GM13977 (cell line): Measurements from ENCODE around the gene PCDHA13.

ENCODE experiments used
- DNase-seq: peaks from one replicate; pipeline ENCODE4 v3.0.0; 2012; ENCODE audit warnings: low spot score
- CTCF ChIP-seq: IDR thresholded peaks from 2 replicates; pipeline ENCODE4 v1.5.1; 2012; ENCODE audit warnings: mild to moderate bottlenecking, control low read depth; ENCODE audit not compliant: insufficient read depth; ENCODE audit errors: extremely low read depth, missing control alignments
- in situ Hi-C: fragments of 300-500 bp; cut with MboI; formaldehyde crosslinking; loops from one replicate; pipeline ENCODE4 v1.12.0; 2022; ENCODE audit warnings: low sequenced_read_pairs, low pct_unique_long_range_greater_than_20kb, mixed read lengths, inconsistent platforms; ENCODE audit not compliant: unreplicated experiment

PCDHA13 gene

DNA sequence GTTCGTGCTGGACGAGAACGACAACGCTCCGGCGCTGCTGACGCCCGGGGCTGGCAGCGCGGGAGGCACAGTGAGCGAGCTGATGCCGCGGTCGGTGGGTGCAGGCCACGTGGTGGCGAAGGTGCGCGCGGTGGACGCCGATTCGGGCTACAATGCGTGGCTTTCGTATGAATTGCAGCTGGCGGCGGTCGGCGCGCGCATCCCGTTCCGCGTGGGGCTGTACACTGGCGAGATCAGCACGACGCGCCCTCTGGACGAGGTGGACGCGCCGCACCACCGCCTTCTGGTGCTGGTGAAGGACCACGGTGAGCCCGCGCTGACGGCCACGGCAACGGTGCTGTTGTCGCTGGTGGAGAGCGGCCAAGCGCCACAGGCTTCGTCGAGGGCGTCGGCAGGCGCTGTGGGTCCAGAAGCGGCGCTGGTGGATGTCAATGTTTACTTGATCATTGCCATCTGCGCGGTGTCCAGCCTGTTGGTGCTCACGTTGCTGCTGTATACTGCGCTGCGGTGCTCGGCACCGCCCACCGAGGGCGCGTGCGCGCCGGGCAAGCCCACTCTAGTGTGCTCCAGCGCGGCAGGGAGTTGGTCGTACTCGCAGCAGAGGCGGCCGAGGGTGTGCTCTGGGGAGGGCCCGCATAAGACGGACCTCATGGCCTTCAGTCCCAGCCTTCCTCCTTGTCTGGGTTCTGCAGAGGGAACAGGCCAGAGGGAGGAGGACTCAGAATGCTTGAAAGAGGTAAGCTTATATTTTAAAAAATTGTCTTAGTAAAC is 2.2 kb downstream of the PCDHA13 start:
- DNase-seq = peak; percentile 5
- in situ Hi-C loops = no loop called here
- TF ChIP-seq CTCF = no peak

DNA sequence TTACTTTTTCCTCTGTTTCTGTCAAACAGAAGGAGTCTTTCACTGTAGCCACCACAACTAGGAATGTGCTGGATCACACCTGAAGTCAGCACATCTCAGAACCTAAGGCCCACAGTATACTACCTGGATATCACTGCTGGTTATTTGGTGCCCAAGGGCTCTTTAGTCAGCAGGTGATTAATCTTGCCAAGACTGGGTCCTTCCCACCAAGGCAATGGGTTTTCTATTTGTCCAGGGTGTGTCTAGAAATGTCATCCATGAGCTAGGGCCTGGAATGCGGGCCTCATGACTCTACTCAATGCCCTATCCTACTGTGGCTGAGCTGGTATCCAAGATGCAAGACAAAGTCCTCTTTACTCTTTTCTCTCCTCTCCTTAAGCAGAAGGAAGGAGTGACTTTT is 34.4 kb downstream of the PCDHA13 start:
- no peak for TF ChIP-seq CTCF
- in situ Hi-C loops = no loop called here
- DNase-seq = no peak

DNA sequence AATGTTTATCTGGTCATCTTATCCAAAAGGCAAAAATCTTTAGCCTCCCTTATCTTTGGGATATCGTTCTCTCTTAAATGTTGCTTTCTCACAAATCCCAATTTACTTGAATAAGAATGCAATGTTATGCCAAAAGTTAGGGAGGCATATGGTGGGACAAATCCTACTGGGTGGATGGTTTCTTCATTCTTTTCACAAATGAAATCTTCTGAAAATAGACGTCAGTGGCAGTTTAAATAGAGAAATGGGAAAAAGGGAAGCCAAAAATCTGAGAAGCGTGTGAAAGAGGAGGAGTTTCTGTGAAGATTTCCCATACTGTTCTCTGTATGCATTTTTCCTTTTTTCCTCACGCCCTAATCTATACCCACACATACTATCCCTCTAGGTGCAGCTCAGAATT is 41.7 kb downstream of the PCDHA13 start:
- no peak for DNase-seq
- in situ Hi-C loops = no loop called here

DNA sequence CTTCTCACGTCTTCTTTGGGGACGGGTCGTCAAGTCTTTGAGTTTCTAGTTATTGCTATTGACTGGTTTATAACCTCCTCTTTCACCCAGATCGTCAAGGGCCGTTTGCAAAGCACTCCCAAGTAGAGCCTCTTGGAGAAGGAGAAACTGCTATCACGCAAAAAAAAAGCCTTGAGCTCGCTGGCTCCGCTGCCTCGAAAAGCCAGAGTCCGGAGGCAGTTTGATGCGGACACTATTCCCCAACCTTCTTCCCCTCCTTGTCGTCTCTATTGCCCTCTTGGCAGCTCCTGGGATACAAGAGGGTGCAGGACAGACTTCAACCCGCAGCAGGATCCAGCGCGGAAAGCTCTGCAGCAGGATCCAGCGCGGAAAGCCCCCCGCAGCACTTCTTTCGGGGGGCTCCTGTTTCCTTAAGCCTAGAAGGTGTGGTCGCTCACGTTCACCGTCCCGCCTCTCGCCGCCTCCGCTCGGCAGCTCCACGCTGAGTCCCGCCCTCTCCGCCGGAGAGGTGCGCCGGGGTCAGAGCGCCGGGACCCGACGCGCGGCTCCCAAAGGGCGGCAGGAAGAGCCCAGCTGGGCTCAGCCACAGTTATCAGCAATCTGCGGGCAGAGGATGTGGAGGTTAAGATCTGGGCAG is 44.0 kb downstream of the PCDHA13 start, which contains the start of gene PCDHAC1:
TSS of gene PCDHAC1 (plus strand) at position 494 of the 637 bp plus-strand sequence. CDS start 594 bp downstream, outside the sequence.
- in situ Hi-C loops = no loop called here
- no peak for TF ChIP-seq CTCF
- no peak for DNase-seq

More for the DNA sequence above, 41.7 kb downstream of the PCDHA13 start:
- no peak for TF ChIP-seq CTCF

GRCh38 chr5:140926443-140927227 is 44.7 kb downstream of the PCDHA13 start:
- no peak for TF ChIP-seq CTCF
- no peak for DNase-seq
- in situ Hi-C loops = no loop called here

DNA sequence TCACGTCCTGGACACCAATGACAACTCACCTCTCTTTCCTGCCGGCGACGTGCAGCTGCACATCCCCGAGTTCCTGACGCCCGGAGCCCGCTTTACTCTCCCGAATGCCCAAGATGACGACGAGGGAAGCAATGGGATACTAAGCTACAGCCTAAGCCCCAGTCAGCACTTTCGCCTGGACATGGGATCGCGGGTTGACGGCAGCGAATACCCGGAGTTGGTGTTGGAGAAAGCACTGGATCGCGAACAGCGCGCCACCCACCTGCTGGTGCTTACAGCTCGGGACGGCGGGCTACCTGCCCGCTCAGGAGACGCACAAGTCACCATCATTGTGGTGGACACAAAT is 45.3 kb downstream of the PCDHA13 start:
- in situ Hi-C loops = no loop called here
- TF ChIP-seq CTCF = no peak
- no peak for DNase-seq
